Stimulated activated CD8-positive, alpha-beta memory T cell treated with anti-CD3 and anti-CD28 coated beads, Interleukin-2, amount 100 ng/mL, for 1 hour (primary cell): Measurements from ENCODE around the gene METTL17.
"Not testable (repeated sequence)": the region's sequence is repeated elsewhere in the genome, so short reads cannot be mapped to it uniquely, and the experiment has no call there.

ENCODE experiments used
- DNase-seq, 2 donors: peaks; one replicate each; pipeline ENCODE4 v3.0.0-alpha.2; 2020; ENCODE audit warnings: low read depth in 2 of 2

METTL17 gene

GRCh38 chr14:20997115-20997514 lies 7.3 kb downstream of the METTL17 start:
- DNase-seq, result no peak

- no peak for DNase-seq
Measured at GRCh38 chr14:20997564-20997963, 7.8 kb downstream of the METTL17 start.

DNA sequence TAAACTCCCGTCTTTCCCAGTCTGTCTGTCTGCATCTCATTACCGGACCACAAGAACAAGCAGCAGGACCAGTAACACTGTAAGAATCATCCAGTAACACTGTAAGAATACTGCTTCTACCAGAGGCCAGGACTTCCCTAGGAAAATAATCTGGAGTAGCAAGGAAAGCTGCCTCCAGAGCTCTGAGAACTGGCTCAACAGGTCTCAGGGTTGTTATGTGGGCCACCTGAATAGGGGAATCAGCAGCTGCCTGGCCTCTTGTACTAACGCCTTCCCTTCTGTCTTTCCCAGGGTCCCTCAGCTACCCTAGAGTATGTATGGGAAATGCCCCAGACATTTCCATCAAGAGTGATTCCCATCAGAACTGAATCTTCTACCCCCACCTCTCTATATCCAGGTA lies 8.4 kb downstream of the METTL17 start:
- no peak for DNase-seq

GRCh38 chr14:20998674-20999366 lies 9.0 kb downstream of the METTL17 start, which contains the start of gene SLC39A2:
SLC39A2 (plus strand) TSS chr14:20999293; CDS start chr14:20999447, 154 bp downstream.
- DNase-seq, result no peak

- DNase-seq, result no peak
Measured at GRCh38 chr14:20999591-20999990, 9.8 kb downstream of the METTL17 start.

DNA sequence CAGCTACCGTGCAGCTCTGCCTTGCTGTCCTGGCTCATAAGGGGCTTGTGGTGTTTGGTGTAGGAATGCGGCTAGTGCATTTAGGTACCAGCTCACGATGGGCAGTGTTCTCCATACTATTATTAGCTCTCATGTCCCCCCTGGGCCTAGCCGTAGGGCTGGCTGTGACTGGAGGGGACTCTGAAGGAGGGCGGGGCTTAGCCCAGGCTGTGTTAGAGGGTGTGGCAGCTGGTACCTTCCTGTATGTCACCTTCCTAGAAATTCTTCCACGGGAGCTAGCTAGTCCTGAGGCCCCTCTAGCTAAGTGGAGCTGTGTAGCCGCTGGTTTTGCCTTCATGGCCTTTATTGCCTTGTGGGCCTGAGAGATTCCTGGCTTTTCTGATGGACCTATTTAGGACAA lies 11.4 kb downstream of the METTL17 start:
- DNase-seq, result no peak

DNA sequence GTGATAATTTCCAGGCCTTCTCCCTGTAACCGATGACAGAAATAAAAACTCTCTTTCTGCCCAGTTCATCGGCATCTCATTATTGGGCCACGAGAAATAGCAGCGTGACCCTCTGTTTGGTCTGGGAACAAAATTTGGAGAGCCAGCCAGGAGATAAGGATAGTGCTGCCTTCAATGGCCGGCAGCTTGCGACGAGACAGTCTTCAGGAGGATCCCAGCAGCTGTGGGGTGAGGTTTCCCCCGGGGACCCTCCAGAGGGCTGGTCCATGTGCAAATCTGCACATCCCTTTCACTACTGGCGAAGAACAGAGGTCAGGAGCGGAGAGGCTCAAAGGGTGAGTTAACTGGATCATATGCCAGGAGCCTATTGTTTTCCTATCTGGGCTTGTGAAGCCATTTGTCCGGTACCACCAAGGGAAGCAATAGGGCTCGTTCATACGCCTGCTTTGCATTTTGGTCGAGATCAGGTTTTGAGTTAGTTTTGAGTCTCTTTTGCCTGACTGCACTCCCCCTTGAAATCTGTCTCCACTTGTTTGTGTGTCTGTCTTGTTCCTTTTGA lies 14.1 kb downstream of the METTL17 start:
- DNase-seq, result no peak

- not testable (repeated sequence) for DNase-seq
Measured at GRCh38 chr14:21009721-21010120, 19.9 kb downstream of the METTL17 start.

- DNase-seq, result no peak
Measured at GRCh38 chr14:21011136-21011535, 21.4 kb downstream of the METTL17 start.

DNA sequence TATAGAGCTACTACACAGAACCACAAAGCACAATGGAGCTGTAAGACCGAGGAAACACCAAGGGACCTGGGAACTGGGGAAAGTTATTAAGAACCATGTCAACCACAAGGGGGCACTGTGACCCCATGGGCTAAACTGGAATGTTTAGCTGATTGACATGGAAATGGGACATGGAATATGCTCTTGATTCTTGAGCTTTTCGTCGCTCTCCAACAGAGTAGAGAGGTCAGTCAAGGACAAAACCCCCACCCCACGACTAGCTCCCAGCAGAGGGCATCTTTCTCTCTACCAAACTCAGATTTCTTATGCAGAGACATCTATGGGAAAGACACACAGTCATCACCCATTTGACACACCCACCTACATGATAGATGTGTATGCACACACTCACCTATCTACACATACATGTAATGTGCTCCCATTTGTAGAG lies 25.0 kb downstream of the METTL17 start:
- peak; percentile 59 to 73 for DNase-seq

DNA sequence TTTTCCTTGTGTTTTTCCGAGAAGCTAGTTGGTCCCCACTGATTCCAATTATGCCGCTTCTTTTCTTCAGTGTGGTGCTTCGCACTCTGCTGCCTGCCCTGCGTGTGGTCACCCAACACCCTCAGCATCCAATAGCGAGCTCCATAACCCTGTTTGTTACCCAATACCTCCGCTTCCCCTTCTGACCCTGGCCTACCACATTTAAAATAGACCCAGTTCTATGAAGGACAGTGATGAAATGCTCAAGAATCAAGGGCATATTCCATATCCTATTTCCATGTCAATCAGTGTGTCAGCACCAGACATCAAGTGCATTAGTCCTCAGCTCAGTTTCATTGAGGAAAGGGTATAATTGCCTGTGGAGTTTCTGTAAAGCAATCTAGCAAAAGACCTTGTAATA lies 25.5 kb downstream of the METTL17 start:
- no peak for DNase-seq

DNA sequence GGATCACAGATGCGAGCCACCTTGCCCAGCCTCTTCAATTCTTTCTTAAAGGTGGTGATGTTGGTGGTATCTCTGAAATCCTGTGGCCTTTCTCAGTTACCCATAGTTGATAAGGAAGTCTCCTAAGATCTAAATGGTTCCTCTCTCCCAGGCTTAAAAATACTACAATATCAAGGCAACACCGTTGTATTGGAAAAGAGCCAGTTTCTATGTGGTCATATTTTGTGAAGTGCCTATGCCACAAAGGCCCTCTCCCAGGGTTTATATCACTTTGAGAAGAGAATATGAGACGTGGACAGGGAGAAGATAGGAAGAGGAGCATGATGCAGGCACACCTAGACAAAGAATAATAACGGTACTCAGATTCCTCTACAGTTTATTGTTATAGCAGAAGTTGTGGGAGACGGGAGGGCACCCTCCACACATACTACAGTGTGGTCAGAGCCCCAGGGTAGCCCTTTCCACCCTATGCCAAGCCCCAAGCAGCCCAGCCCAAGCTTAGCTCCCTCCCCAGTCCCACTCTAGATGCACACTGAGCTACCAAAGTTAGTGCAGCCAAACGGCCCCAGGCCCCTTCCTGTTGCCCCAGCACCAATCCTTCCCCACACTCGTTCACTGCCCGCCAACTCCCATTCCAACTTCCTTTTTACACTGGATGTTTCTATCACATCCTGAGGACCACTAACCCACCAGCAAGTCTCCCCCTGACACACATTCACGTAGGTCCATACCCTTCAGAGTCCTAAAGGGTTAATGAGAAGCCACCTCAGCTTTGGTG lies 26.8 kb downstream of the METTL17 start:
- no peak for DNase-seq

DNA sequence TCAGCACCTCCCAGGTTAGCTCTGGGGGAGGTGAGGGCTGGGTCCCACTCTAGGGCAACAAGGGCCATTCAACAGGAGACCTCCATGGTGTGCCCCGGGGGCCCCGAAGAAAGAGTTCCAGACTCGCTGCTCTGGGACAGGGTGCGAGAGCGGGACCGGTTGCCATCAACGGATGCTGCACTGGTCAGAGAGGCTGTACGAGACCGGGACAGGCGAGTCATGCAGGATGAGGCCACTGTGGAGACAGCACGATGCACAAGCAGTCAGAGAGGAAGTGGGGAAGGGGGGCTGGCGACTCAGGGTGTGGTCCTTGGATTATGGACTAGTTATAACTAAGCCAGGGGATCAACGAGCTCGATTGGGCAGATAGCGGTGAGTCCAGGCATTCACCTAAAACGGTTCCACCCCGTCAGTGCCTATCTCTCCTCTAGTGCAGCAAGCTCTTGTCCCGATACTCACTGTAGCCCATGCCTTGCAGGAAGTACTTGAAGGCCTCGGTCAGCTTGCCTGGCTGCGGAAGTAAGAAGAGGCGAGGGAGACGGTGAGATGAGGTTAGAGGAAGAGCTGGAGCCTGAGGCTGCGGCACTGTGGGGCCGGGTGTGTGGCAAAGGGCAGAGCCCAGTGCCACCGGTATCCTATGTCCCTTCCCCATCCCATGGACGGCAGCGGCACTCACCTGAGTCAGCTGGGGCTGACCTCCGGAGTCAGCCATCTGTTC lies 27.9 kb downstream of the METTL17 start:
- DNase-seq, result no peak

DNA sequence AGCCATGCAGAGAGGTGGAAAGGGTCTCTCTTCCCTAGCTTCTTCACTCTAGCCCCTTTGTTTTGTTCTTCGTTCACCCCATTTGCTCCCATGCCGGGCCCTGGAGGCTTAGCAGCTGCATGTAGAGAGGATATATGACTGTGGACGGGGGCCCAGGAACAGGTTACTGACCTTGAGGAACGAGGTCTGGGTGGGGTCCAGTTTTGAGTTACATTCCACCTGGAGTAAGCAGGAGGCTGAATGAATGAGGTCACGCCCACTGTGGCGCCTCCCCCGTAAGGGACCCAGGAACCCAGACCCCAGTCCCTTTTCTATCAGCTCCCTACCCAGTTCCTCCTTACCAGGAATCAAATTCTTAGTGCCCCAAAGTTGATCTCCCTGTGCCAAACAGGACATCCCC lies 28.5 kb downstream of the METTL17 start:
- no peak for DNase-seq

GRCh38 chr14:21018781-21019180 lies 29.0 kb downstream of the METTL17 start:
- no peak for DNase-seq

DNA sequence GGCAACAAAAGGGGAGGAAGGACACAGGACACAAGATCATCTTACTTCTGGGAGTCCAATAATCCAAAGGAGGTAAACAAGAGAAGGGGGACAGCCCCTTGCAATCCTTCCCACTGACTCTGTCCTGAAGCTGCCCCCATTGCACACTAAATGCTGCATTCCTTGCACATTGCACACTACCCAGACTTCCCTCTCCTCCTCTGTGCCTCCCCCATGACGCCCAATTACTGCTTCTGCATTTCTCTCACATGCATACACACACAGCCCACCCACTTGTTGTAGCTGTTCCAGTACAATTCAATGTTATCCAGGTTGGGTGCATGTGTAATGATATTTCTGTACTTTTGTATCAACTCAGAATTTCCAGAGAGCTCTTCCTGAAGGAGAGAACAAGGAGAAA lies 29.6 kb downstream of the METTL17 start:
- no peak for DNase-seq

- DNase-seq, result no peak
Measured at GRCh38 chr14:21020977-21021545, 31.3 kb downstream of the METTL17 start.

DNA sequence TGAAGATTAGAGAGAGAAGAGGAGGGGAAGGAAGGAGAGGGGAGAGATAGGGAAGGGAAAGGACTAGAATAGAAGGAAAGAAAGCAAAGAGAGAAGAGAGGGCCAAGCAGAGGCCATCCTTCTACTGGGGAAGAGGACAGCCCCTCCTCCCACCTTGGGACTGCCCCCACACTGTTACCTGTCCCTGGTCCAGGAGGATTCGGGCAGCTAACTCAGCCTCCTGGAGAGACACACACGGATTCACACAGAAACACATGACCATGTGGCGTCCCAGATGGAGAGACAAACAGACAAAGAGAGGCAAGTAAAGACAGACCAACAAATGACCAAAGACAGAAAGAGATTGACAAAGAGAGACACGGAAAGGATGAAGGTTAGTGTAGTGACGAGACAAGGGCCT lies 32.9 kb downstream of the METTL17 start:
- DNase-seq, result no peak

- DNase-seq, result no peak
Measured at GRCh38 chr14:21023174-21023573, 33.4 kb downstream of the METTL17 start.

GRCh38 chr14:21023817-21024584 lies 34.2 kb downstream of the METTL17 start:
- no peak for DNase-seq
